GM21381 (cell line): ENCODE results near the gene TNFRSF21.
"Not testable (repeated sequence)": the region's sequence is repeated elsewhere in the genome, so short reads cannot be mapped to it uniquely, and the experiment has no call there.

Source experiments
- ATAC-seq: cut with Tn5 transposase; IDR thresholded peaks from one replicate; pipeline ENCODE4 v1.9.1; 2021; ENCODE audit warnings: mild to moderate bottlenecking, moderate library complexity; ENCODE audit not compliant: unreplicated experiment

Gene TNFRSF21

GRCh38 chr6:47323321-47323720 is 13.6 kb upstream of the TNFRSF21 start:
- no peak for ATAC-seq

GRCh38 chr6:47321577-47321976 is 11.9 kb upstream of the TNFRSF21 start:
- ATAC-seq, result no peak

GRCh38 chr6:47319867-47320266 is 10.2 kb upstream of the TNFRSF21 start:
- ATAC-seq, result no peak

- no peak for ATAC-seq
Measured at GRCh38 chr6:47319382-47319781, 9.7 kb upstream of the TNFRSF21 start.

- ATAC-seq, result no peak
Measured at GRCh38 chr6:47318236-47318989, 8.7 kb upstream of the TNFRSF21 start.

GRCh38 chr6:47315181-47315580 is 5.5 kb upstream of the TNFRSF21 start:
- not testable (repeated sequence) for ATAC-seq

- ATAC-seq, result peak; percentile 3
Measured at GRCh38 chr6:47310131-47310480, 401 bp upstream of the TNFRSF21 start.

- ATAC-seq, result no peak
Measured at GRCh38 chr6:47308552-47309290, 984 bp downstream of the TNFRSF21 start.

GRCh38 chr6:47308198-47308517 is 1.5 kb downstream of the TNFRSF21 start:
- no peak for ATAC-seq

GRCh38 chr6:47307362-47308197 is 2.1 kb downstream of the TNFRSF21 start:
- no peak for ATAC-seq

- no peak for ATAC-seq
Measured at GRCh38 chr6:47306887-47307286, 2.8 kb downstream of the TNFRSF21 start.

GRCh38 chr6:47303861-47304260 is 5.8 kb downstream of the TNFRSF21 start:
- ATAC-seq, result no peak

- ATAC-seq, result no peak
Measured at GRCh38 chr6:47303342-47303741, 6.4 kb downstream of the TNFRSF21 start.

- peak; percentile 46 for ATAC-seq
Measured at GRCh38 chr6:47302043-47302442, 7.7 kb downstream of the TNFRSF21 start.

GRCh38 chr6:47301441-47301840 is 8.3 kb downstream of the TNFRSF21 start:
- ATAC-seq, result no peak

- no peak for ATAC-seq
Measured at GRCh38 chr6:47300417-47300816, 9.3 kb downstream of the TNFRSF21 start.

GRCh38 chr6:47299965-47300364 is 9.7 kb downstream of the TNFRSF21 start:
- ATAC-seq, result no peak

GRCh38 chr6:47298475-47298874 is 11.2 kb downstream of the TNFRSF21 start:
- no peak for ATAC-seq

- no peak for ATAC-seq
Measured at GRCh38 chr6:47294990-47295389, 14.7 kb downstream of the TNFRSF21 start.

- ATAC-seq, result no peak
Measured at GRCh38 chr6:47292944-47293343, 16.8 kb downstream of the TNFRSF21 start.

GRCh38 chr6:47292027-47292426 is 17.7 kb downstream of the TNFRSF21 start:
- no peak for ATAC-seq
